WTC11 (cell line): ENCODE measurements around the gene DUSP1. TPM values are rescaled to one million over a fixed set of nuclear protein-coding genes. Genes with fewer than 3 reads are reported as not detected.

ENCODE experiments used
- ATAC-seq: fragments of 200-7000 bp; cut with Tn5 transposase; 2 replicates; pipeline ENCODE4 v1.10.0; 2021; ENCODE audit warnings: mild to moderate bottlenecking, moderate library complexity
- CTCF ChIA-PET: fragments of 300-600 bp; sonication (Branson Sonifier 250); formaldehyde crosslinking; loops from one replicate; lab custom pipeline; 2021; ENCODE audit warnings: antibody characterized with exemption; lab: Charles Lee
- POLR2A ChIA-PET: fragments of 350-600 bp; sonication (Branson Sonifier 250); formaldehyde crosslinking; loops from one replicate; lab custom pipeline; 2021; ENCODE audit warnings: antibody characterized with exemption; lab: Charles Lee
- DNase-seq: peaks from one replicate; pipeline ENCODE4 v3.0.0; 2021; ENCODE audit warnings: low spot score
- H3K27ac Mint-ChIP-seq: 2 replicates; pipeline ENCODE4 v1.8.0; 2021; ENCODE audit warnings: mixed read lengths
- H3K27me3 Mint-ChIP-seq: 2 replicates; pipeline ENCODE4 v1.8.0; 2021; ENCODE audit warnings: low read depth, mild to moderate bottlenecking, moderate library complexity, mixed read lengths
- H3K36me3 Mint-ChIP-seq: 2 replicates; pipeline ENCODE4 v1.8.0; 2021; ENCODE audit warnings: mixed read lengths
- H3K4me1 Mint-ChIP-seq: 2 replicates; pipeline ENCODE4 v1.8.0; 2022; ENCODE audit warnings: mixed read lengths
- H3K4me3 Mint-ChIP-seq: 2 replicates; pipeline ENCODE4 v1.8.0; 2021; ENCODE audit warnings: mild to moderate bottlenecking, moderate library complexity, mixed read lengths
- H3K9me3 Mint-ChIP-seq: 2 replicates; pipeline ENCODE4 v1.8.0; 2021; ENCODE audit warnings: mixed read lengths
- CBFB ChIP-seq: sonication (generic); formaldehyde crosslinking; IDR thresholded peaks from 2 replicates; pipeline ENCODE4 v1.8.1; 2022; ENCODE audit warnings: mild to moderate bottlenecking, low read depth, missing genetic modification reagents
- JAZF1 ChIP-seq: fragments of 250-450 bp; sonication (Bioruptor Pico); IDR thresholded peaks from 2 replicates; pipeline ENCODE4 v1.9.0; 2021; ENCODE audit warnings: moderate library complexity, mild to moderate bottlenecking, inconsistent platforms
- RORB ChIP-seq: fragments of 250-450 bp; sonication (Bioruptor Pico); IDR thresholded peaks from 2 replicates; pipeline ENCODE4 v1.9.0; 2021; ENCODE audit warnings: mild to moderate bottlenecking
- SMAD4 ChIP-seq: sonication (generic); formaldehyde crosslinking; IDR thresholded peaks from 2 replicates; pipeline ENCODE4 v1.8.0; 2022; ENCODE audit warnings: mild to moderate bottlenecking, missing genetic modification reagents
- SOX15 ChIP-seq: fragments of 250-450 bp; sonication (Bioruptor Pico); IDR thresholded peaks from 2 replicates; pipeline ENCODE4 v1.9.0; 2021; ENCODE audit warnings: mild to moderate bottlenecking
- ZBTB21 ChIP-seq: sonication (generic); formaldehyde crosslinking; IDR thresholded peaks from 2 replicates; pipeline ENCODE4 v1.8.1; 2023; ENCODE audit warnings: mild to moderate bottlenecking, missing genetic modification reagents, borderline replicate concordance
- total RNA-seq: library from RNA; stranded (reverse); gene quantifications from 3 replicates; pipeline ENCODE4 v1.2.3, GENCODE V29; 2021
- TF ChIP-seq, protein P1 (sequence below): sonication (generic); formaldehyde crosslinking; IDR thresholded peaks from 2 replicates; pipeline ENCODE4 v1.8.0; 2022; ENCODE audit warnings: mild to moderate bottlenecking, missing genetic modification reagents
- TF ChIP-seq, protein P2 (sequence below): fragments of 250-450 bp; sonication (Bioruptor Pico); IDR thresholded peaks from 2 replicates; pipeline ENCODE4 v2.1.2; 2022; ENCODE audit warnings: mild to moderate bottlenecking, moderate library complexity
- TF ChIP-seq, protein P3 (sequence below): sonication (generic); formaldehyde crosslinking; IDR thresholded peaks from 2 replicates; pipeline ENCODE4 v1.8.0; 2022; ENCODE audit warnings: mild to moderate bottlenecking, missing genetic modification reagents
- TF ChIP-seq, protein P4 (sequence below): sonication (generic); formaldehyde crosslinking; IDR thresholded peaks from 2 replicates; pipeline ENCODE4 v1.8.1; 2022; ENCODE audit warnings: missing genetic modification reagents, borderline replicate concordance
- TF ChIP-seq, protein P5 (sequence below): sonication (generic); formaldehyde crosslinking; IDR thresholded peaks from 2 replicates; pipeline ENCODE4 v1.8.1; 2023; ENCODE audit warnings: mild to moderate bottlenecking, missing genetic modification reagents
- TF ChIP-seq, protein P6 (sequence below): sonication (generic); formaldehyde crosslinking; IDR thresholded peaks from 2 replicates; pipeline ENCODE4 v1.8.0; 2023; ENCODE audit warnings: missing genetic modification reagents, mild to moderate bottlenecking, borderline replicate concordance
- TF ChIP-seq, protein P7 (sequence below): sonication (generic); formaldehyde crosslinking; IDR thresholded peaks from 2 replicates; pipeline ENCODE4 v1.8.0; 2022; ENCODE audit warnings: mild to moderate bottlenecking, missing genetic modification reagents
- TF ChIP-seq, protein P8 (sequence below): sonication (generic); formaldehyde crosslinking; IDR thresholded peaks from 2 replicates; pipeline ENCODE4 v1.8.1; 2023; ENCODE audit warnings: mild to moderate bottlenecking, missing genetic modification reagents, borderline replicate concordance
- TF ChIP-seq, protein P9 (sequence below): fragments of 250-450 bp; sonication (Bioruptor Pico); IDR thresholded peaks from 2 replicates; pipeline ENCODE4 v1.9.0; 2021; ENCODE audit warnings: mild to moderate bottlenecking, borderline replicate concordance

The DUSP1 gene
- total RNA-seq, 1 experiment from 2014 or later = 9.5 TPM

DNA sequence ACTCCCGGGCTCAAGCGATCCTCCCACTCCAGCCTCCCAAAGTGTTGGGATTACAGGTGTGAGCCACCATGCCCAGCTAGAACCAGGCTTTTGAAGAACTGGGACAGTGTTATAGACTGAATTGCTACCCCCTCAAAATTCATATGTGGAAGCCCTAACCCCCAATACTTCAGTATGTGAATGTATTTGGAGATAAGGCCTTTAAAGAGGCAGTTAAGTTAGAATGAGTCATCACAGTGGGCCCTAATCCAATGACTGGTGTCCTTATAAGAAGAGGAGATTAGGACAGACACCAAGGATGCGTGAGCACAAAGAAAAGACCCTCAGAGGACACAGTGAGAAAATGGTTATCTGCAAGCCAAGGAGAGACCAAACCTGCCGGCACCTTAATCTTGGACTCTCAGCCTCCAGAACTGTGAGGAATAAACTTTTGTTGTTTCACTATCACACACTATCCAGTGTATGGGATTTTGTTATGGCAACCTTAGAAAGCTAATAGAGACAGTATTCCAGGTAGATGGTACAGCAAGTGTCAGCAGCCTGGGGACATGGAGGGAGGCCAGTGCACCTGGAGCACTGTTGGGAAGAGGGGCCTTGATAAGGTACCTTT, 31.7 kb upstream of the DUSP1 start:
- H3K4me3 Mint-ChIP-seq = no peak overlapping the region
- H3K27ac Mint-ChIP-seq = no peak overlapping the region
- CTCF ChIA-PET = interaction anchor here (0.8 kb wide), 1 partner anchor 88 kb away, joined by 3 read pairs; no protein-coding TSS in a partner anchor
- no peak for DNase-seq
- H3K9me3 Mint-ChIP-seq = no peaks in the 10 kb centered on the region
- no peak for TF ChIP-seq CBFB (CRISPR knock-in tag)
- TF ChIP-seq JAZF1 = no peak
- TF ChIP-seq, protein P1, sequence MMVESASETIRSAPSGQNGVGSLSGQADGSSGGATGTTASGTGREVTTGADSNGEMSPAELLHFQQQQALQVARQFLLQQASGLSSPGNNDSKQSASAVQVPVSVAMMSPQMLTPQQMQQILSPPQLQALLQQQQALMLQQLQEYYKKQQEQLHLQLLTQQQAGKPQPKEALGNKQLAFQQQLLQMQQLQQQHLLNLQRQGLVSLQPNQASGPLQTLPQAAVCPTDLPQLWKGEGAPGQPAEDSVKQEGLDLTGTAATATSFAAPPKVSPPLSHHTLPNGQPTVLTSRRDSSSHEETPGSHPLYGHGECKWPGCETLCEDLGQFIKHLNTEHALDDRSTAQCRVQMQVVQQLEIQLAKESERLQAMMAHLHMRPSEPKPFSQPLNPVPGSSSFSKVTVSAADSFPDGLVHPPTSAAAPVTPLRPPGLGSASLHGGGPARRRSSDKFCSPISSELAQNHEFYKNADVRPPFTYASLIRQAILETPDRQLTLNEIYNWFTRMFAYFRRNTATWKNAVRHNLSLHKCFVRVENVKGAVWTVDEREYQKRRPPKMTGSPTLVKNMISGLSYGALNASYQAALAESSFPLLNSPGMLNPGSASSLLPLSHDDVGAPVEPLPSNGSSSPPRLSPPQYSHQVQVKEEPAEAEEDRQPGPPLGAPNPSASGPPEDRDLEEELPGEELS (CRISPR knock-in tag) = no peak
- TF ChIP-seq, protein P2, sequence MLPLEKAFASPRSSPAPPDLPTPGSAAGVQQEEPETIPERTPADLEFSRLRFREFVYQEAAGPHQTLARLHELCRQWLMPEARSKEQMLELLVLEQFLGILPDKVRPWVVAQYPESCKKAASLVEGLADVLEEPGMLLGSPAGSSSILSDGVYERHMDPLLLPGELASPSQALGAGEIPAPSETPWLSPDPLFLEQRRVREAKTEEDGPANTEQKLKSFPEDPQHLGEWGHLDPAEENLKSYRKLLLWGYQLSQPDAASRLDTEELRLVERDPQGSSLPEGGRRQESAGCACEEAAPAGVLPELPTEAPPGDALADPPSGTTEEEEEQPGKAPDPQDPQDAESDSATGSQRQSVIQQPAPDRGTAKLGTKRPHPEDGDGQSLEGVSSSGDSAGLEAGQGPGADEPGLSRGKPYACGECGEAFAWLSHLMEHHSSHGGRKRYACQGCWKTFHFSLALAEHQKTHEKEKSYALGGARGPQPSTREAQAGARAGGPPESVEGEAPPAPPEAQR = no peak
- TF ChIP-seq, protein P3, sequence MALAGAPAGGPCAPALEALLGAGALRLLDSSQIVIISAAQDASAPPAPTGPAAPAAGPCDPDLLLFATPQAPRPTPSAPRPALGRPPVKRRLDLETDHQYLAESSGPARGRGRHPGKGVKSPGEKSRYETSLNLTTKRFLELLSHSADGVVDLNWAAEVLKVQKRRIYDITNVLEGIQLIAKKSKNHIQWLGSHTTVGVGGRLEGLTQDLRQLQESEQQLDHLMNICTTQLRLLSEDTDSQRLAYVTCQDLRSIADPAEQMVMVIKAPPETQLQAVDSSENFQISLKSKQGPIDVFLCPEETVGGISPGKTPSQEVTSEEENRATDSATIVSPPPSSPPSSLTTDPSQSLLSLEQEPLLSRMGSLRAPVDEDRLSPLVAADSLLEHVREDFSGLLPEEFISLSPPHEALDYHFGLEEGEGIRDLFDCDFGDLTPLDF (CRISPR knock-in tag) = no peak
- TF ChIP-seq, protein P4, sequence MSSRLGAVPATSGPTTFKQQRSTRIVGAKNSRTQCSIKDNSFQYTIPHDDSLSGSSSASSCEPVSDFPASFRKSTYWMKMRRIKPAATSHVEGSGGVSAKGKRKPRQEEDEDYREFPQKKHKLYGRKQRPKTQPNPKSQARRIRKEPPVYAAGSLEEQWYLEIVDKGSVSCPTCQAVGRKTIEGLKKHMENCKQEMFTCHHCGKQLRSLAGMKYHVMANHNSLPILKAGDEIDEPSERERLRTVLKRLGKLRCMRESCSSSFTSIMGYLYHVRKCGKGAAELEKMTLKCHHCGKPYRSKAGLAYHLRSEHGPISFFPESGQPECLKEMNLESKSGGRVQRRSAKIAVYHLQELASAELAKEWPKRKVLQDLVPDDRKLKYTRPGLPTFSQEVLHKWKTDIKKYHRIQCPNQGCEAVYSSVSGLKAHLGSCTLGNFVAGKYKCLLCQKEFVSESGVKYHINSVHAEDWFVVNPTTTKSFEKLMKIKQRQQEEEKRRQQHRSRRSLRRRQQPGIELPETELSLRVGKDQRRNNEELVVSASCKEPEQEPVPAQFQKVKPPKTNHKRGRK = no peak
- TF ChIP-seq, protein P5, sequence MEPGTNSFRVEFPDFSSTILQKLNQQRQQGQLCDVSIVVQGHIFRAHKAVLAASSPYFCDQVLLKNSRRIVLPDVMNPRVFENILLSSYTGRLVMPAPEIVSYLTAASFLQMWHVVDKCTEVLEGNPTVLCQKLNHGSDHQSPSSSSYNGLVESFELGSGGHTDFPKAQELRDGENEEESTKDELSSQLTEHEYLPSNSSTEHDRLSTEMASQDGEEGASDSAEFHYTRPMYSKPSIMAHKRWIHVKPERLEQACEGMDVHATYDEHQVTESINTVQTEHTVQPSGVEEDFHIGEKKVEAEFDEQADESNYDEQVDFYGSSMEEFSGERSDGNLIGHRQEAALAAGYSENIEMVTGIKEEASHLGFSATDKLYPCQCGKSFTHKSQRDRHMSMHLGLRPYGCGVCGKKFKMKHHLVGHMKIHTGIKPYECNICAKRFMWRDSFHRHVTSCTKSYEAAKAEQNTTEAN = no peak
- TF ChIP-seq SOX15 (CRISPR knock-in tag) = no peak
- TF ChIP-seq, protein P6, sequence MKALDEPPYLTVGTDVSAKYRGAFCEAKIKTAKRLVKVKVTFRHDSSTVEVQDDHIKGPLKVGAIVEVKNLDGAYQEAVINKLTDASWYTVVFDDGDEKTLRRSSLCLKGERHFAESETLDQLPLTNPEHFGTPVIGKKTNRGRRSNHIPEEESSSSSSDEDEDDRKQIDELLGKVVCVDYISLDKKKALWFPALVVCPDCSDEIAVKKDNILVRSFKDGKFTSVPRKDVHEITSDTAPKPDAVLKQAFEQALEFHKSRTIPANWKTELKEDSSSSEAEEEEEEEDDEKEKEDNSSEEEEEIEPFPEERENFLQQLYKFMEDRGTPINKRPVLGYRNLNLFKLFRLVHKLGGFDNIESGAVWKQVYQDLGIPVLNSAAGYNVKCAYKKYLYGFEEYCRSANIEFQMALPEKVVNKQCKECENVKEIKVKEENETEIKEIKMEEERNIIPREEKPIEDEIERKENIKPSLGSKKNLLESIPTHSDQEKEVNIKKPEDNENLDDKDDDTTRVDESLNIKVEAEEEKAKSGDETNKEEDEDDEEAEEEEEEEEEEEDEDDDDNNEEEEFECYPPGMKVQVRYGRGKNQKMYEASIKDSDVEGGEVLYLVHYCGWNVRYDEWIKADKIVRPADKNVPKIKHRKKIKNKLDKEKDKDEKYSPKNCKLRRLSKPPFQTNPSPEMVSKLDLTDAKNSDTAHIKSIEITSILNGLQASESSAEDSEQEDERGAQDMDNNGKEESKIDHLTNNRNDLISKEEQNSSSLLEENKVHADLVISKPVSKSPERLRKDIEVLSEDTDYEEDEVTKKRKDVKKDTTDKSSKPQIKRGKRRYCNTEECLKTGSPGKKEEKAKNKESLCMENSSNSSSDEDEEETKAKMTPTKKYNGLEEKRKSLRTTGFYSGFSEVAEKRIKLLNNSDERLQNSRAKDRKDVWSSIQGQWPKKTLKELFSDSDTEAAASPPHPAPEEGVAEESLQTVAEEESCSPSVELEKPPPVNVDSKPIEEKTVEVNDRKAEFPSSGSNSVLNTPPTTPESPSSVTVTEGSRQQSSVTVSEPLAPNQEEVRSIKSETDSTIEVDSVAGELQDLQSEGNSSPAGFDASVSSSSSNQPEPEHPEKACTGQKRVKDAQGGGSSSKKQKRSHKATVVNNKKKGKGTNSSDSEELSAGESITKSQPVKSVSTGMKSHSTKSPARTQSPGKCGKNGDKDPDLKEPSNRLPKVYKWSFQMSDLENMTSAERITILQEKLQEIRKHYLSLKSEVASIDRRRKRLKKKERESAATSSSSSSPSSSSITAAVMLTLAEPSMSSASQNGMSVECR (CRISPR knock-in tag) = no peak
- TF ChIP-seq, protein P7, sequence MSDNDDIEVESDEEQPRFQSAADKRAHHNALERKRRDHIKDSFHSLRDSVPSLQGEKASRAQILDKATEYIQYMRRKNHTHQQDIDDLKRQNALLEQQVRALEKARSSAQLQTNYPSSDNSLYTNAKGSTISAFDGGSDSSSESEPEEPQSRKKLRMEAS (CRISPR knock-in tag) = no peak
- TF ChIP-seq SMAD4 = no peak
- no peak for TF ChIP-seq RORB (CRISPR knock-in tag)
- TF ChIP-seq ZBTB21 (CRISPR knock-in tag) = no peak
- TF ChIP-seq, protein P8, sequence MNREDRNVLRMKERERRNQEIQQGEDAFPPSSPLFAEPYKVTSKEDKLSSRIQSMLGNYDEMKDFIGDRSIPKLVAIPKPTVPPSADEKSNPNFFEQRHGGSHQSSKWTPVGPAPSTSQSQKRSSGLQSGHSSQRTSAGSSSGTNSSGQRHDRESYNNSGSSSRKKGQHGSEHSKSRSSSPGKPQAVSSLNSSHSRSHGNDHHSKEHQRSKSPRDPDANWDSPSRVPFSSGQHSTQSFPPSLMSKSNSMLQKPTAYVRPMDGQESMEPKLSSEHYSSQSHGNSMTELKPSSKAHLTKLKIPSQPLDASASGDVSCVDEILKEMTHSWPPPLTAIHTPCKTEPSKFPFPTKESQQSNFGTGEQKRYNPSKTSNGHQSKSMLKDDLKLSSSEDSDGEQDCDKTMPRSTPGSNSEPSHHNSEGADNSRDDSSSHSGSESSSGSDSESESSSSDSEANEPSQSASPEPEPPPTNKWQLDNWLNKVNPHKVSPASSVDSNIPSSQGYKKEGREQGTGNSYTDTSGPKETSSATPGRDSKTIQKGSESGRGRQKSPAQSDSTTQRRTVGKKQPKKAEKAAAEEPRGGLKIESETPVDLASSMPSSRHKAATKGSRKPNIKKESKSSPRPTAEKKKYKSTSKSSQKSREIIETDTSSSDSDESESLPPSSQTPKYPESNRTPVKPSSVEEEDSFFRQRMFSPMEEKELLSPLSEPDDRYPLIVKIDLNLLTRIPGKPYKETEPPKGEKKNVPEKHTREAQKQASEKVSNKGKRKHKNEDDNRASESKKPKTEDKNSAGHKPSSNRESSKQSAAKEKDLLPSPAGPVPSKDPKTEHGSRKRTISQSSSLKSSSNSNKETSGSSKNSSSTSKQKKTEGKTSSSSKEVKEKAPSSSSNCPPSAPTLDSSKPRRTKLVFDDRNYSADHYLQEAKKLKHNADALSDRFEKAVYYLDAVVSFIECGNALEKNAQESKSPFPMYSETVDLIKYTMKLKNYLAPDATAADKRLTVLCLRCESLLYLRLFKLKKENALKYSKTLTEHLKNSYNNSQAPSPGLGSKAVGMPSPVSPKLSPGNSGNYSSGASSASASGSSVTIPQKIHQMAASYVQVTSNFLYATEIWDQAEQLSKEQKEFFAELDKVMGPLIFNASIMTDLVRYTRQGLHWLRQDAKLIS (CRISPR knock-in tag) = no peak
- TF ChIP-seq, protein P9, sequence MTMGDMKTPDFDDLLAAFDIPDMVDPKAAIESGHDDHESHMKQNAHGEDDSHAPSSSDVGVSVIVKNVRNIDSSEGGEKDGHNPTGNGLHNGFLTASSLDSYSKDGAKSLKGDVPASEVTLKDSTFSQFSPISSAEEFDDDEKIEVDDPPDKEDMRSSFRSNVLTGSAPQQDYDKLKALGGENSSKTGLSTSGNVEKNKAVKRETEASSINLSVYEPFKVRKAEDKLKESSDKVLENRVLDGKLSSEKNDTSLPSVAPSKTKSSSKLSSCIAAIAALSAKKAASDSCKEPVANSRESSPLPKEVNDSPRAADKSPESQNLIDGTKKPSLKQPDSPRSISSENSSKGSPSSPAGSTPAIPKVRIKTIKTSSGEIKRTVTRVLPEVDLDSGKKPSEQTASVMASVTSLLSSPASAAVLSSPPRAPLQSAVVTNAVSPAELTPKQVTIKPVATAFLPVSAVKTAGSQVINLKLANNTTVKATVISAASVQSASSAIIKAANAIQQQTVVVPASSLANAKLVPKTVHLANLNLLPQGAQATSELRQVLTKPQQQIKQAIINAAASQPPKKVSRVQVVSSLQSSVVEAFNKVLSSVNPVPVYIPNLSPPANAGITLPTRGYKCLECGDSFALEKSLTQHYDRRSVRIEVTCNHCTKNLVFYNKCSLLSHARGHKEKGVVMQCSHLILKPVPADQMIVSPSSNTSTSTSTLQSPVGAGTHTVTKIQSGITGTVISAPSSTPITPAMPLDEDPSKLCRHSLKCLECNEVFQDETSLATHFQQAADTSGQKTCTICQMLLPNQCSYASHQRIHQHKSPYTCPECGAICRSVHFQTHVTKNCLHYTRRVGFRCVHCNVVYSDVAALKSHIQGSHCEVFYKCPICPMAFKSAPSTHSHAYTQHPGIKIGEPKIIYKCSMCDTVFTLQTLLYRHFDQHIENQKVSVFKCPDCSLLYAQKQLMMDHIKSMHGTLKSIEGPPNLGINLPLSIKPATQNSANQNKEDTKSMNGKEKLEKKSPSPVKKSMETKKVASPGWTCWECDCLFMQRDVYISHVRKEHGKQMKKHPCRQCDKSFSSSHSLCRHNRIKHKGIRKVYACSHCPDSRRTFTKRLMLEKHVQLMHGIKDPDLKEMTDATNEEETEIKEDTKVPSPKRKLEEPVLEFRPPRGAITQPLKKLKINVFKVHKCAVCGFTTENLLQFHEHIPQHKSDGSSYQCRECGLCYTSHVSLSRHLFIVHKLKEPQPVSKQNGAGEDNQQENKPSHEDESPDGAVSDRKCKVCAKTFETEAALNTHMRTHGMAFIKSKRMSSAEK (CRISPR knock-in tag) = no peak
- POLR2A ChIA-PET = no interaction called here
- peaks cover 5% of the 10 kb centered on the region for H3K27me3 Mint-ChIP-seq
- ATAC-seq = no peak
- H3K36me3 Mint-ChIP-seq = no peaks in the 10 kb centered on the region
- H3K4me1 Mint-ChIP-seq = peaks cover 12% of the 10 kb centered on the region
